Ectodermal cell (in vitro differentiated cells): ENCODE data around the gene RGS17.

Source experiments
- H3K27ac ChIP-seq: 2 replicates; pipeline ENCODE4 v1.7.0; 2013; ENCODE audit warnings: mild to moderate bottlenecking, low read depth, low read length; ENCODE audit not compliant: insufficient read depth, poor library complexity, severe bottlenecking
- H3K27me3 ChIP-seq: 2 replicates; pipeline ENCODE4 v1.7.0; 2013; ENCODE audit warnings: mild to moderate bottlenecking, low read length; ENCODE audit not compliant: insufficient read depth, control insufficient read depth, poor library complexity, severe bottlenecking
- H3K36me3 ChIP-seq: one replicate; pipeline ENCODE4 v1.7.0; 2013; ENCODE audit warnings: low read length; ENCODE audit not compliant: control insufficient read depth, insufficient read depth
- H3K4me1 ChIP-seq: one replicate; pipeline ENCODE4 v1.7.0; 2013; ENCODE audit warnings: low read length; ENCODE audit not compliant: control insufficient read depth, insufficient read depth
- H3K4me3 ChIP-seq: 2 replicates; pipeline ENCODE4 v1.7.0; 2013; ENCODE audit warnings: low read depth, low read length, control low read depth; ENCODE audit not compliant: insufficient read depth
- H3K9me3 ChIP-seq: 2 replicates; pipeline ENCODE4 v1.7.0; 2013; ENCODE audit warnings: mild to moderate bottlenecking, low read length, moderate library complexity; ENCODE audit not compliant: control insufficient read depth
- WGBS, 2 experiments: methylation state at CpG; one replicate each; pipeline ENCODE4 v1.1.7; 2013; ENCODE audit warnings: missing lambda C conversion rate in 2 of 2; 5-methylcytosine and 5-hydroxymethylcytosine counted together

Gene RGS17

DNA sequence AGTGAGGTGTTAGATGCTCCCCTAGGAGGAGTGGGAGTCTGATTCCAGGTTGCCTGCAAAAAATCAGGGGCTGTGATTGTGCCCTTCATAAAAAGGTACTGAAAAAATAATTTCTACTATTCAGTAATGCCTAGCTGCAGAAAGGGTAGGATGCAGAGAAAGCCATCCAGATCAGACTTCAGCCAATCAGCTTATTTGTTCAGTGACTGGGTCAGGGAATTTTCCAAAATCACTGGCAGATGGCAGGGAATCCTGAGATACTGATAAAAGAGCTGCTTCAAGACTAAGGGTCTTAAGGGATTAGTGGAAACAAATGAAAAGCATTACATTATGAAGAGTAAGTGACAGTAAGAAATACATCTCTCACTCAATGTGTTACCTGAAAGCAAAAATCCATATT, 85.8 kb downstream of the RGS17 start:
- no peaks in the 10 kb centered on the region for H3K36me3 ChIP-seq
- H3K27me3 ChIP-seq, result no peaks in the 10 kb centered on the region
- H3K27ac ChIP-seq, result no peak overlapping the region

DNA sequence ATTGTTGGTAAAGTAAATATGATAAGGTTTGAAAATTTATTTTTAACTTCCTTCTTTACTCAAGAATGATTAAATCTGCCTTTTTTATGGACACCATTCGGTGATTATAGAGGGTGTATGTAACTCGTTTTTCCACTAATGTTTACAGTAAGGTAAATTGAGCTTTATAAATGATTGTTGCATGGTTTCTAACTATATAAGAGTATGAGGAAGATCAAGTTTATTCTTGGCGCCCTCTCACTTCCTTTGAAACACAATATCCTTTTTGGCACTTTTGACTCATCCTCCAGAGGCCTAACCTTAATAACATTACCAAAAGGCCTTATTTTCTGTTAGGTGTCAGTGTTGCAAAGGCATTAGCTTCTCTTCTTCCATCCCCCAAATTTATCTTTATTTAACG, 86.8 kb downstream of the RGS17 start:
- Histone ChIP-seq H3K27me3 (no peaks in the 10 kb centered on the region), H3K4me3 (no peak overlapping the region), H3K36me3 (no peaks in the 10 kb centered on the region), H3K9me3 (no peaks in the 10 kb centered on the region), H3K27ac (no peak overlapping the region), H3K4me1 (no peaks in the 10 kb centered on the region)
- WGBS, 2 experiments, result 93% methylated on average over 4 of the region's 4 CpGs; no CpG with 5 or more reads in 1 of the 2 experiments

More for the DNA sequence above, 85.8 kb downstream of the RGS17 start:
- Histone ChIP-seq H3K9me3 (no peaks in the 10 kb centered on the region), H3K4me3 (no peak overlapping the region), H3K4me1 (no peaks in the 10 kb centered on the region)

DNA sequence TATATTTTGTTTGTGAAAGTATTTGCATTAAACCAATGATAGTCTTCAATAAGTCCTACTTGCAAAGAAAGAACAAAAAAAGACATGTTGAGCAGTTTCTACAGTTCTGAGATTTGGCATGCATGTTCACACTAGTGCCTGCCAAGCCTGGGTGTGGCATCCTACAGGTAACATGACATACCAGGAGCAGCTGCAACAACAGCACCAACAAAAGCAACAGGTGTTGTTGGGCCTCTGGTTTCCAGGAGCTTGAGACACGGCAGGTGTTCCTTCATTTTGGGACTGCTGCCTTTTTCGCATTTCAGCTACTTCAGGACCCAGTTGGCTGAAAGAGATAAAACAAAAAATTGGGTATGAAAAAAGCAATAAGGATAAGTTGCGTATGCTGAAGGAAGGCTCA, 87.4 kb downstream of the RGS17 start:
- WGBS, 2 experiments, result 97 to 99% methylated on average over 3 of the region's 3 CpGs
- Histone ChIP-seq H3K27ac (no peak overlapping the region), H3K36me3 (no peaks in the 10 kb centered on the region), H3K9me3 (no peaks in the 10 kb centered on the region), H3K27me3 (no peaks in the 10 kb centered on the region), H3K4me1 (no peaks in the 10 kb centered on the region), H3K4me3 (no peak overlapping the region)

- Histone ChIP-seq H3K4me1 (no peaks in the 10 kb centered on the region), H3K4me3 (no peak overlapping the region), H3K9me3 (no peaks in the 10 kb centered on the region), H3K27ac (no peak overlapping the region), H3K27me3 (no peaks in the 10 kb centered on the region), H3K36me3 (no peaks in the 10 kb centered on the region)
- 91 to 93% methylated on average over 4 of the region's 4 CpGs for WGBS, 2 experiments
Measured at GRCh38 chr6:153038378-153039057, 92.6 kb downstream of the RGS17 start.

GRCh38 chr6:153034139-153034538, 96.9 kb downstream of the RGS17 start:
- H3K4me1 ChIP-seq, result no peaks in the 10 kb centered on the region

GRCh38 chr6:153032255-153032882, 98.7 kb downstream of the RGS17 start:
- H3K36me3 ChIP-seq, result no peaks in the 10 kb centered on the region
- H3K27me3 ChIP-seq, result no peaks in the 10 kb centered on the region
- no peak overlapping the region for H3K27ac ChIP-seq
- no peaks in the 10 kb centered on the region for H3K9me3 ChIP-seq
- H3K4me1 ChIP-seq, result no peaks in the 10 kb centered on the region
- H3K4me3 ChIP-seq, result no peak overlapping the region
- WGBS, 2 experiments, result 98% methylated on average over 7 of the region's 9 CpGs

More at GRCh38 chr6:153034139-153034538, 96.9 kb downstream of the RGS17 start:
- Histone ChIP-seq H3K27me3 (no peaks in the 10 kb centered on the region), H3K4me3 (no peak overlapping the region), H3K27ac (no peak overlapping the region), H3K9me3 (no peaks in the 10 kb centered on the region), H3K36me3 (no peaks in the 10 kb centered on the region)
- WGBS, 2 experiments, result 96 to 98% methylated on average over 8 to 9 of the region's 9 CpGs

DNA sequence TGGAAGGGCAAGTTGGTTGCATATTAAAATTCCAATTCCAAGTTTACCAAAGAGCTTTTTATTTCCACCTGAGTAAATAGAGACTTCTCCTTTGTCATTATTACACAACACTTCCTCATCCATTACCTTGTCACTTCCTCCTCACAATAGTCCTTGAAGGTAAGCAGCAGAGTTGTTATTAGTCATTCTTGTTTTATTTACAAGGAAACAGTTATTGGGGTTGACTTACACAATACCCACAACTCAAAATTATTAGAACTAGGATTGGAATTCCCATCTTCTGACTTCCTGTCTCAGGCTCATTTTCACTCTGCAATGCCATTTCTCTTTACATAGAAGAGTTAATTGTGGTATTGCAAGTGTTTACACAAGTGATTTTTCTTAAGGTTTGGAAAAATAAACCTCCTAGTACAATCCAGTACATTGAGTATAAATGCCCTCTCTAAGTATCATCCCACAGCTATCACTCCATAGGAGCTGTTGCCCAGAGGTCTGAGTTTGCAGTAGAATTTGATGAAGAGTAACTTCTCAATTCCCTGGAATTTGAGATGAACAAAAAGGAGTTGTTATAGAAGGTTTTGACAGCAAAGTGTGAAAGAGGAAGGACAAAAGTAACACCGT, 99.6 kb downstream of the RGS17 start:
- Histone ChIP-seq H3K4me3 (no peak overlapping the region), H3K27ac (no peak overlapping the region), H3K27me3 (no peaks in the 10 kb centered on the region), H3K9me3 (no peaks in the 10 kb centered on the region), H3K36me3 (no peaks in the 10 kb centered on the region), H3K4me1 (no peaks in the 10 kb centered on the region)
- 86 to 96% methylated on average over 1 of the region's 1 CpG for WGBS, 2 experiments

- H3K4me1 ChIP-seq, result no peaks in the 10 kb centered on the region
- H3K36me3 ChIP-seq, result no peaks in the 10 kb centered on the region
- H3K27ac ChIP-seq, result no peak overlapping the region
- H3K4me3 ChIP-seq, result no peak overlapping the region
- 95 to 97% methylated on average over 3 to 4 of the region's 4 CpGs for WGBS, 2 experiments
- no peaks in the 10 kb centered on the region for H3K27me3 ChIP-seq
- no peaks in the 10 kb centered on the region for H3K9me3 ChIP-seq
Measured at GRCh38 chr6:153028963-153029362, 102.1 kb downstream of the RGS17 start.

DNA sequence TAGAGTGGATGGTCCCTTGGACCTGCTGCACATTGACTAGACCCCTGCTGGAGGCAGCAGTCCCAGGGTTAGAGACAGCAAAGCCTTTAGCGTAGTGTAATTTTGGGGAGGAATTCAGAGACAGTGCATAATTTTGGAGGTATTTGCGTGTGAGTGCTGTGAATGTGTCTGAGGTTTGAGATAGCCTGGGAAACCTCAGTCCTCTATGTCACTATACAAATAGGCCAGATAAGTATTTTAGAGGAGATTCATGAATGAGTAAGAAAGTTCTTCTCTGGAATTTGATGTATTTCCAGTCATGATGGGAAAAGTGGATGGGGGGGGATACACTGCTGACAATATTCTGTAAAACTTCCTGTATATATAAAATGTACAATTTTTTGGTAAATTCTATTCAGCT, 102.8 kb downstream of the RGS17 start:
- Histone ChIP-seq H3K4me1 (no peaks in the 10 kb centered on the region), H3K36me3 (no peaks in the 10 kb centered on the region), H3K4me3 (no peak overlapping the region), H3K27me3 (no peaks in the 10 kb centered on the region), H3K27ac (no peak overlapping the region), H3K9me3 (no peaks in the 10 kb centered on the region)
- 96% methylated on average over 2 of the region's 2 CpGs for WGBS, 2 experiments

DNA sequence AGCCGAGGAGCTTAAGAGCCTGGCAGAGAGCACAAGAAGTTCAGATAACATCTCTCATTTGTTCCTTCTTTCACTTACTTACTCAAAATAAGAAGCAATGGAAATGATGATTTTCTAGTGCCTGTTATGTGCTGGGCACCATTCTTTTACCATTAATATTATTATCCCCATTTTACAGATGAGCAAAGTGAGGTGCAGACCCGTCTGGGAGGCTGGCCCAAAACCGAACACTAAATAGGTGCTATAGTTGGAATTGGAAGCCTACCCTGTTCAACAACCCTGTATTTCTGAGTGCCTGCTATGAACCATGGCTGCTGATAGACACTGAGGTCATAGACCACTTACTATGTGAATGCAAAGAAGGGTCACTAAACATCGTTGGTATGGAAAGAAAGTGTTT, 103.6 kb downstream of the RGS17 start:
- Histone ChIP-seq H3K27ac (no peak overlapping the region), H3K36me3 (no peaks in the 10 kb centered on the region), H3K4me1 (no peaks in the 10 kb centered on the region), H3K9me3 (no peaks in the 10 kb centered on the region), H3K4me3 (no peak overlapping the region), H3K27me3 (no peaks in the 10 kb centered on the region)
- 97 to 99% methylated on average over 4 of the region's 4 CpGs for WGBS, 2 experiments
